ENCODE measurements around the gene GPR161.
A peak's percentile ranks its signal among the peaks of the same experiment; 100 is the strongest.
"Not testable (repeated sequence)": the region's sequence is repeated elsewhere in the genome, so short reads cannot be mapped to it uniquely, and the experiment has no call there.

Gene GPR161

GRCh38 chr1:168167806-168168205 is 31.1 kb upstream of the GPR161 start:
- Histone ChIP-seq H3K4me1 (ENCODE audit: control insufficient read depth, insufficient read depth, low read length, poor library complexity, severe bottlenecking) (no peaks in the 10 kb centered on the region), H3K36me3 (ENCODE audit: control insufficient read depth, insufficient read depth, low read length) (no peaks in the 10 kb centered on the region), H3K9me3 (ENCODE audit: control insufficient read depth, low read length) (no peaks in the 10 kb centered on the region), H3K27ac (ENCODE audit: low read depth, low read length, severe bottlenecking) (peak overlapping the region; percentile 8), H3K4me3 (ENCODE audit: extremely low read depth, insufficient read depth, low read length, poor library complexity, severe bottlenecking) (no peak overlapping the region)
- 70 to 83% methylated on average over 1 to 2 of the region's 2 CpGs for WGBS, 2 experiments (ENCODE audit: insufficient coverage in 2 of 2)

- 88 to 91% methylated on average over 3 of the region's 3 CpGs for WGBS, 2 experiments (ENCODE audit: insufficient coverage in 2 of 2)
- Histone ChIP-seq H3K4me1 (ENCODE audit: control insufficient read depth, insufficient read depth, low read length, poor library complexity, severe bottlenecking) (no peaks in the 10 kb centered on the region), H3K9me3 (ENCODE audit: control insufficient read depth, low read length) (peaks cover 6% of the 10 kb centered on the region), H3K36me3 (ENCODE audit: control insufficient read depth, insufficient read depth, low read length) (no peaks in the 10 kb centered on the region), H3K27ac (ENCODE audit: low read depth, low read length, severe bottlenecking) (no peak overlapping the region), H3K4me3 (ENCODE audit: extremely low read depth, insufficient read depth, low read length, poor library complexity, severe bottlenecking) (no peak overlapping the region)
These were observed 28.0 kb upstream of the GPR161 start for GRCh38 chr1:168164771-168165170.

DNA sequence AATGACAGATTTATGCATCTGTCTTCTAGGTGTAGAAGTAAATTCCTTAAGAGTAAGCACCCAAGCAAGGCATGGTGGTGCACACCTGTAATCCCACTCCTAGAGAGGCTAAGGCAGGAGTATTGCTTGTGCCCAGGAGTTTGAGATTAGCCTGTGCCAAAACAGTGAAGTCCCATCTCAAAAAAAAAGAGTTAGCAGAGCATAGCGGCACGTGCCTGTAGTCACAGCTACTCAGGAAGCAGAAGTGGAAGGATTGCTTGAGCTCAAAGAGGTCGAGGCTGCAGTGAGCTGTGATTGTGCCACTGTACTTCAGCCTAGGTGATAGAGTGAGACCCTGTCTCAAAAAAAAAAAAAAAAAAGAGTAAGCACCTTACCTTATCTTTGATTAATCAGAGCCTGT is 26.9 kb upstream of the GPR161 start:
- Histone ChIP-seq H3K27ac (ENCODE audit: low read depth, low read length, severe bottlenecking) (no peak overlapping the region), H3K36me3 (ENCODE audit: control insufficient read depth, insufficient read depth, low read length) (no peaks in the 10 kb centered on the region), H3K9me3 (ENCODE audit: control insufficient read depth, low read length) (peaks cover 6% of the 10 kb centered on the region), H3K4me1 (ENCODE audit: control insufficient read depth, insufficient read depth, low read length, poor library complexity, severe bottlenecking) (no peaks in the 10 kb centered on the region), H3K4me3 (ENCODE audit: extremely low read depth, insufficient read depth, low read length, poor library complexity, severe bottlenecking) (no peak overlapping the region)
- WGBS, 2 experiments (ENCODE audit: insufficient coverage in 2 of 2): 88 to 90% methylated on average over 2 of the region's 3 CpGs

GRCh38 chr1:168161459-168161858 is 24.7 kb upstream of the GPR161 start:
- WGBS, 2 experiments (ENCODE audit: insufficient coverage in 2 of 2): 76 to 96% methylated on average over 1 to 2 of the region's 2 CpGs
- H3K36me3 ChIP-seq (ENCODE audit: control insufficient read depth, insufficient read depth, low read length): no peaks in the 10 kb centered on the region
- H3K4me1 ChIP-seq (ENCODE audit: control insufficient read depth, insufficient read depth, low read length, poor library complexity, severe bottlenecking): no peaks in the 10 kb centered on the region
- no peak overlapping the region for H3K27ac ChIP-seq (ENCODE audit: low read depth, low read length, severe bottlenecking)
- H3K9me3 ChIP-seq (ENCODE audit: control insufficient read depth, low read length): peaks cover 8% of the 10 kb centered on the region
- H3K4me3 ChIP-seq (ENCODE audit: extremely low read depth, insufficient read depth, low read length, poor library complexity, severe bottlenecking): no peak overlapping the region

DNA sequence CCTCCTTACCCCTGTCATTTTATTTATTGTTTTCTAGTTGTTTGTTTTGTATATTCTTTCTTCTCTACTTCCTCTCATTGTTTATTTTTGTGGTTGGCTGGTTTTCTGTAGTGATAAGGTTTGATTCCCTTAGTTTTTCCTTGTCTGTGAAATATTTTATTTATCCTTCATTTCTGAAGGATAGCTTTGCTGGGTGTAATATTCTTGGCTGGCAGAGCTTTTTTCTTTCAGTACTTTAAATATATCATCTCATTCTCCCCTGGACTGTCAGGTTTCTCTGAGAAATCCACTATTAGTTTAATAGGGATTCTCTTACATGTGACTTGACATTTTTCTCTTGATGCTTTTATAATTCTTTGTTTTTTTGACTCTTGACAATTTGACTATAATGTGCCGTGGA is 23.2 kb upstream of the GPR161 start:
- no peaks in the 10 kb centered on the region for H3K36me3 ChIP-seq (ENCODE audit: control insufficient read depth, insufficient read depth, low read length)
- WGBS, 2 experiments (ENCODE audit: insufficient coverage in 2 of 2): no CpG with 5 or more reads among the region's 1 CpG
- H3K9me3 ChIP-seq (ENCODE audit: control insufficient read depth, low read length): peaks cover 8% of the 10 kb centered on the region
- no peak overlapping the region for H3K4me3 ChIP-seq (ENCODE audit: extremely low read depth, insufficient read depth, low read length, poor library complexity, severe bottlenecking)
- no peak overlapping the region for H3K27ac ChIP-seq (ENCODE audit: low read depth, low read length, severe bottlenecking)
- no peaks in the 10 kb centered on the region for H3K4me1 ChIP-seq (ENCODE audit: control insufficient read depth, insufficient read depth, low read length, poor library complexity, severe bottlenecking)

- H3K36me3 ChIP-seq (ENCODE audit: control insufficient read depth, insufficient read depth, low read length): no peaks in the 10 kb centered on the region
- H3K4me1 ChIP-seq (ENCODE audit: control insufficient read depth, insufficient read depth, low read length, poor library complexity, severe bottlenecking): no peaks in the 10 kb centered on the region
- H3K4me3 ChIP-seq (ENCODE audit: extremely low read depth, insufficient read depth, low read length, poor library complexity, severe bottlenecking): no peak overlapping the region
- peaks cover 8% of the 10 kb centered on the region for H3K9me3 ChIP-seq (ENCODE audit: control insufficient read depth, low read length)
- 78 to 92% methylated on average over 1 of the region's 1 CpG for WGBS, 2 experiments (ENCODE audit: insufficient coverage in 2 of 2)
- H3K27ac ChIP-seq (ENCODE audit: low read depth, low read length, severe bottlenecking): no peak overlapping the region
These were observed 22.5 kb upstream of the GPR161 start for GRCh38 chr1:168159251-168159650.

GRCh38 chr1:168157638-168158037 is 20.9 kb upstream of the GPR161 start:
- Histone ChIP-seq H3K4me1 (ENCODE audit: control insufficient read depth, insufficient read depth, low read length, poor library complexity, severe bottlenecking) (no peaks in the 10 kb centered on the region), H3K27ac (ENCODE audit: low read depth, low read length, severe bottlenecking) (no peak overlapping the region), H3K36me3 (ENCODE audit: control insufficient read depth, insufficient read depth, low read length) (no peaks in the 10 kb centered on the region), H3K4me3 (ENCODE audit: extremely low read depth, insufficient read depth, low read length, poor library complexity, severe bottlenecking) (no peak overlapping the region), H3K9me3 (ENCODE audit: control insufficient read depth, low read length) (peaks cover 8% of the 10 kb centered on the region)

DNA sequence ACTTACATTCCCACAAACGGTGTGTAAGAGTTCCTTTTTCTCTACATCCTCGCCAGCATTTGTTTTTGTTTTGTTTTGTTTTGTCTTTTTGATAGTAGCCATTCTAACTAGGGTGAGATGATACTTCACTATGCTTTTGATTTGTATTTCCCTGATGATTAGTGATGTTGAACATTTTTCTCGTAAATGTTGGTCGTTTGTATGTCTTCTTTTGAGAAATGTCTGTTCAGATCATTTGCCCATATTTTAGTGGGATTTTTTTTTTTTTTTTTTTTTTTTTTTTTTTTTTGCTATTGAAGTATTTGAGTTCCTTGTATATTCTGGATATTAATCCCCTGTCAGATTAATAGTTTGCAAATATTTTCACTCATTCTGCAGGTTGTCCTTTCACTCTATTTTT is 19.2 kb upstream of the GPR161 start:
- no peak overlapping the region for H3K4me3 ChIP-seq (ENCODE audit: extremely low read depth, insufficient read depth, low read length, poor library complexity, severe bottlenecking)
- WGBS, 2 experiments (ENCODE audit: insufficient coverage in 2 of 2): 75 to 80% methylated on average over 1 to 2 of the region's 4 CpGs

GRCh38 chr1:168154707-168155106 is 18.0 kb upstream of the GPR161 start:
- H3K36me3 ChIP-seq (ENCODE audit: control insufficient read depth, insufficient read depth, low read length); H3K27ac ChIP-seq (ENCODE audit: low read depth, low read length, severe bottlenecking); H3K4me1 ChIP-seq (ENCODE audit: control insufficient read depth, insufficient read depth, low read length, poor library complexity, severe bottlenecking); H3K9me3 ChIP-seq (ENCODE audit: control insufficient read depth, low read length); H3K4me3 ChIP-seq (ENCODE audit: extremely low read depth, insufficient read depth, low read length, poor library complexity, severe bottlenecking): not testable (repeated sequence)
- 86 to 88% methylated on average over 3 of the region's 4 CpGs for WGBS, 2 experiments (ENCODE audit: insufficient coverage in 2 of 2)

More for the DNA sequence above, 19.2 kb upstream of the GPR161 start:
- H3K4me1 ChIP-seq (ENCODE audit: control insufficient read depth, insufficient read depth, low read length, poor library complexity, severe bottlenecking): no peaks in the 10 kb centered on the region
- no peak overlapping the region for H3K27ac ChIP-seq (ENCODE audit: low read depth, low read length, severe bottlenecking)
- peaks cover 8% of the 10 kb centered on the region for H3K9me3 ChIP-seq (ENCODE audit: control insufficient read depth, low read length)
- no peaks in the 10 kb centered on the region for H3K36me3 ChIP-seq (ENCODE audit: control insufficient read depth, insufficient read depth, low read length)

DNA sequence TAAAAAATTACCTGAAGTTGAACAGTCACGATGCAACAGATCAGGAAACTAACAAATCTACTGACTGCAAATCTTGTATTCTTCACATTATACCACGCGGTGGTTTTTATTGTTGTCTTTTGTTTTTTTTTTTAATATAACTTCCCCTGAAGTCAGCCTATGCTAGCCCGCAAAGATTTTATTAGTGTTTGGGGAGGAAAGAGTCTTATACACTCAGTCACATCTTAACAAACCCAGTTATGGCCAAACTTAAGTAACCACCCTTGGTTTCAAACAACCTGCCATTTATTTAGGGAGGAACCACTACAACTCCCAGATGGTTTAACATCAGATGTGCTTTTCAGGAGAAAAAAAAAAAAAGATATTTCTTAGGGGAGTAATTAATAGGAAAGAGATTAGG is 15.2 kb upstream of the GPR161 start:
- H3K9me3 ChIP-seq (ENCODE audit: control insufficient read depth, low read length): no peaks in the 10 kb centered on the region
- H3K27ac ChIP-seq (ENCODE audit: low read depth, low read length, severe bottlenecking): no peak overlapping the region
- no peak overlapping the region for H3K4me3 ChIP-seq (ENCODE audit: extremely low read depth, insufficient read depth, low read length, poor library complexity, severe bottlenecking)
- WGBS, 2 experiments (ENCODE audit: insufficient coverage in 2 of 2): 100% methylated on average over 1 of the region's 4 CpGs; no CpG with 5 or more reads in 1 of the 2 experiments
- no peaks in the 10 kb centered on the region for H3K4me1 ChIP-seq (ENCODE audit: control insufficient read depth, insufficient read depth, low read length, poor library complexity, severe bottlenecking)
- no peaks in the 10 kb centered on the region for H3K36me3 ChIP-seq (ENCODE audit: control insufficient read depth, insufficient read depth, low read length)

DNA sequence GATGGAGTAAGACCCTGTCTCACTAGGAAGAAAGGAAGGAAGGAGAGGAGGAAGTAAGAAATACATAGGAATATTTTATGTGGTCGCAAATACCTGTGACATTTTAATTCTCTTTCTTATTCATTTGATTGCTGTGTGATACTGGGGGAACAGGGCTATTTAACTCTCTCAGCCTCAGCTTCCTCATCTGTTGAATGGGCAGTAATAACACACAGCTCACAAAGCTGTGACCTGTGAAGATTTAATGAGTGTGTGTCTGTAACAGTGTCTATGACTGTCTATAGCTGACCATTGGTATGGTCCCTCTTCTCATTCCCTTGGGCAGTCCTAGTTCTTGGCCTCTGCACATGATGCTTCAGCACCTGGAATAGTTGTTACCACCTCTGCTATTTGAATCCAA is 13.6 kb upstream of the GPR161 start:
- no peak overlapping the region for H3K27ac ChIP-seq (ENCODE audit: low read depth, low read length, severe bottlenecking)
- peaks cover 2% of the 10 kb centered on the region for H3K4me1 ChIP-seq (ENCODE audit: control insufficient read depth, insufficient read depth, low read length, poor library complexity, severe bottlenecking)
- H3K36me3 ChIP-seq (ENCODE audit: control insufficient read depth, insufficient read depth, low read length): no peaks in the 10 kb centered on the region
- no peaks in the 10 kb centered on the region for H3K9me3 ChIP-seq (ENCODE audit: control insufficient read depth, low read length)
- WGBS, 2 experiments (ENCODE audit: insufficient coverage in 2 of 2): 100% methylated on average over 1 of the region's 1 CpG; no CpG with 5 or more reads in 1 of the 2 experiments
- no peak overlapping the region for H3K4me3 ChIP-seq (ENCODE audit: extremely low read depth, insufficient read depth, low read length, poor library complexity, severe bottlenecking)

- no peak overlapping the region for H3K4me3 ChIP-seq (ENCODE audit: extremely low read depth, insufficient read depth, low read length, poor library complexity, severe bottlenecking)
- no peaks in the 10 kb centered on the region for H3K9me3 ChIP-seq (ENCODE audit: control insufficient read depth, low read length)
- H3K4me1 ChIP-seq (ENCODE audit: control insufficient read depth, insufficient read depth, low read length, poor library complexity, severe bottlenecking): peaks cover 2% of the 10 kb centered on the region
- no peak overlapping the region for H3K27ac ChIP-seq (ENCODE audit: low read depth, low read length, severe bottlenecking)
- 50% methylated on average over 2 of the region's 4 CpGs for whole genome bisulfite sequencing, 2 experiments (ENCODE audit: insufficient coverage in 2 of 2)
- no peaks in the 10 kb centered on the region for H3K36me3 ChIP-seq (ENCODE audit: control insufficient read depth, insufficient read depth, low read length)
These were observed 12.2 kb upstream of the GPR161 start for GRCh38 chr1:168148916-168149315.
